ENCODE measurements around the gene IFT25. TPM values are rescaled to one million over a fixed set of nuclear protein-coding genes. Genes with fewer than 3 reads are reported as not detected.

IFT25 gene
- total RNA-seq, 1 experiment from 2014 or later = 42.9 TPM

DNA sequence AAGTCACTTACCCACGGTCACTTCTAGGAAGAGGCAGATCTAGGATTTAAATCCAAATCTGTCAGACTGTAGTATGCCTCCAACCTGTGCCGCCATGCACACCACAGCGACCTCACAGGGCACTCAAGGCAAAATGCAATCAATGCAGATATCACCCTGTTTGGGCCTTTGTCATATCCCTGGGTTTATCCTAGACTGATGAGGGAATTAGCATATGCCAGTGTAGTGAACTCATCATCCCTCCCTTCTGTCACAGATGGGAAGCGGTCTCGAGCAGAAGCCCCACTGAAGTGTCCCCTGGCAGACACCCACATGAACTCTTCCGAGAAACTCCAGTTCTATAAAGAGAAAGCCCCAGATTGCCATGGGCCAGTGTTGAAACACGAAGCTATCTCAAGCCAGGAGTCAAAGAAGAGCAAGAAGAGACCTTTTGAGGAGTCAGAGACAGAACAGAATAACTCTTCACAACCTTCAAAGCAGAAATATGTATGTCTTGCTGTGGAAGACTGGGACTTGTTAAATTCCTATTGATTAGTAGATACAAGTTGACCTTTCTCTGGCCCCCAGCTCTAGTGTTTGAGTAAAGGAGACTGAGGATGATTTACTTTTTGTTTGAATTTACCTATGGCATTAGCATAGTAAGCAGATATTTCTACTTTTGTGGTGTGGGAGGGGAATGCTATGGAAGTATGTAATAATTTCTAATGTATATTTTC, 22.1 kb upstream of the IFT25 start:
- CTCF ChIA-PET = no interaction called here
- in situ Hi-C loops (cut with HindIII; ENCODE audit: low pct_unique_long_range_greater_than_20kb, low sequenced_read_pairs) = no loop called here
- peaks cover 12% of the 10 kb centered on the region for H3K4me1 ChIP-seq (ENCODE audit: control insufficient read depth, insufficient read depth, low read length)
- no peak overlapping the region for H3K4me3 ChIP-seq (ENCODE audit: low read depth in 2 of 2, low read length in 2 of 2)
- POLR2A ChIA-PET = no interaction called here
- intact Hi-C loops (cut with micrococcal nuclease; ENCODE audit: unreplicated experiment) = no loop called here
- peaks cover 19% of the 10 kb centered on the region for H3K36me3 ChIP-seq (ENCODE audit: control insufficient read depth, insufficient read depth, low read length)
- TF ChIP-seq, protein P1, sequence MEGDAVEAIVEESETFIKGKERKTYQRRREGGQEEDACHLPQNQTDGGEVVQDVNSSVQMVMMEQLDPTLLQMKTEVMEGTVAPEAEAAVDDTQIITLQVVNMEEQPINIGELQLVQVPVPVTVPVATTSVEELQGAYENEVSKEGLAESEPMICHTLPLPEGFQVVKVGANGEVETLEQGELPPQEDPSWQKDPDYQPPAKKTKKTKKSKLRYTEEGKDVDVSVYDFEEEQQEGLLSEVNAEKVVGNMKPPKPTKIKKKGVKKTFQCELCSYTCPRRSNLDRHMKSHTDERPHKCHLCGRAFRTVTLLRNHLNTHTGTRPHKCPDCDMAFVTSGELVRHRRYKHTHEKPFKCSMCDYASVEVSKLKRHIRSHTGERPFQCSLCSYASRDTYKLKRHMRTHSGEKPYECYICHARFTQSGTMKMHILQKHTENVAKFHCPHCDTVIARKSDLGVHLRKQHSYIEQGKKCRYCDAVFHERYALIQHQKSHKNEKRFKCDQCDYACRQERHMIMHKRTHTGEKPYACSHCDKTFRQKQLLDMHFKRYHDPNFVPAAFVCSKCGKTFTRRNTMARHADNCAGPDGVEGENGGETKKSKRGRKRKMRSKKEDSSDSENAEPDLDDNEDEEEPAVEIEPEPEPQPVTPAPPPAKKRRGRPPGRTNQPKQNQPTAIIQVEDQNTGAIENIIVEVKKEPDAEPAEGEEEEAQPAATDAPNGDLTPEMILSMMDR (IDR thresholded peaks at IDR 0.05) = 0 out of 2 replicates have a peak, but pooled peaks have one; percentile 26
- no peak for TF ChIP-seq POLR2AphosphoS5 (IDR thresholded peaks at IDR 0.05; ENCODE audit: low read depth, low read length)
- no peak overlapping the region for H3K27ac ChIP-seq (ENCODE audit: low read length)
- H3K9me3 ChIP-seq (ENCODE audit: control insufficient read depth, insufficient read depth, low read depth, low read length) = no peaks in the 10 kb centered on the region
- DNase-seq (ENCODE audit: low read depth, low spot score) (no peak), ATAC-seq (peak; percentile 45; the same call in 1 of the 2 replicates)
- no peaks in the 10 kb centered on the region for H3K27me3 ChIP-seq (ENCODE audit: control insufficient read depth, insufficient read depth, low read length)
- BruUV-seq (replicated peaks) = no TSS peak

DNA sequence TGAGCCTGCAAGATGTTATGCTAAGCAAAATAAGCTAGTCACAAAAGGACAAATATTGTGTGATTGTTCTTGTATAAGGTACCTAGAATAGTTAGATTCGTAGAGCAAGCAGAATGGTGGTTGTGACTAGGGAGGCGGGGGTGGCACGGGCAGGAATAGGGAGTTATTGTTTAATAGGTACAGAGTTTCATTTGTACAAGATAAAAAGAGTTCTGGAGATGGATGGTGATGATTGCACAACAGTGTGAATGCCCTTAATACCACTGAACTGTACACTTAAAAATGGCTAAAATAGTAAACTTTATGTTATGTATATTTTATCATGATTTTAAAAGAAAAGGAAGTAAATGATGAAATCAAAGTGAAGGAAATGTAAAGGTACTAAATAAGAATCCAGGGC, 21.3 kb upstream of the IFT25 start:
- Histone ChIP-seq H3K9me3 (ENCODE audit: control insufficient read depth, insufficient read depth, low read depth, low read length) (no peaks in the 10 kb centered on the region), H3K27me3 (ENCODE audit: control insufficient read depth, insufficient read depth, low read length) (no peaks in the 10 kb centered on the region), H3K36me3 (ENCODE audit: control insufficient read depth, insufficient read depth, low read length) (peaks cover 26% of the 10 kb centered on the region), H3K4me1 (ENCODE audit: control insufficient read depth, insufficient read depth, low read length) (peaks cover 12% of the 10 kb centered on the region), H3K27ac (ENCODE audit: low read length) (no peak overlapping the region), H3K4me3 (ENCODE audit: low read depth in 2 of 2, low read length in 2 of 2) (no peak overlapping the region)
- TSS peak; percentile 51 for BruUV-seq (replicated peaks)
- ChIA-PET POLR2A (no interaction called here), CTCF (no interaction called here)
- DNase-seq (ENCODE audit: low read depth, low spot score) (no peak), ATAC-seq (no peak)
- TF ChIP-seq POLR2AphosphoS5 (IDR thresholded peaks at IDR 0.05; ENCODE audit: low read depth, low read length) (no peak), SIN3A (IDR thresholded peaks at IDR 0.05; ENCODE audit: borderline replicate concordance, insufficient read depth, low read depth, low read length) (no peak), TCF7L2 (IDR thresholded peaks at IDR 0.05; ENCODE audit: low read depth, low read length) (no peak)
- TF ChIP-seq, protein P2, sequence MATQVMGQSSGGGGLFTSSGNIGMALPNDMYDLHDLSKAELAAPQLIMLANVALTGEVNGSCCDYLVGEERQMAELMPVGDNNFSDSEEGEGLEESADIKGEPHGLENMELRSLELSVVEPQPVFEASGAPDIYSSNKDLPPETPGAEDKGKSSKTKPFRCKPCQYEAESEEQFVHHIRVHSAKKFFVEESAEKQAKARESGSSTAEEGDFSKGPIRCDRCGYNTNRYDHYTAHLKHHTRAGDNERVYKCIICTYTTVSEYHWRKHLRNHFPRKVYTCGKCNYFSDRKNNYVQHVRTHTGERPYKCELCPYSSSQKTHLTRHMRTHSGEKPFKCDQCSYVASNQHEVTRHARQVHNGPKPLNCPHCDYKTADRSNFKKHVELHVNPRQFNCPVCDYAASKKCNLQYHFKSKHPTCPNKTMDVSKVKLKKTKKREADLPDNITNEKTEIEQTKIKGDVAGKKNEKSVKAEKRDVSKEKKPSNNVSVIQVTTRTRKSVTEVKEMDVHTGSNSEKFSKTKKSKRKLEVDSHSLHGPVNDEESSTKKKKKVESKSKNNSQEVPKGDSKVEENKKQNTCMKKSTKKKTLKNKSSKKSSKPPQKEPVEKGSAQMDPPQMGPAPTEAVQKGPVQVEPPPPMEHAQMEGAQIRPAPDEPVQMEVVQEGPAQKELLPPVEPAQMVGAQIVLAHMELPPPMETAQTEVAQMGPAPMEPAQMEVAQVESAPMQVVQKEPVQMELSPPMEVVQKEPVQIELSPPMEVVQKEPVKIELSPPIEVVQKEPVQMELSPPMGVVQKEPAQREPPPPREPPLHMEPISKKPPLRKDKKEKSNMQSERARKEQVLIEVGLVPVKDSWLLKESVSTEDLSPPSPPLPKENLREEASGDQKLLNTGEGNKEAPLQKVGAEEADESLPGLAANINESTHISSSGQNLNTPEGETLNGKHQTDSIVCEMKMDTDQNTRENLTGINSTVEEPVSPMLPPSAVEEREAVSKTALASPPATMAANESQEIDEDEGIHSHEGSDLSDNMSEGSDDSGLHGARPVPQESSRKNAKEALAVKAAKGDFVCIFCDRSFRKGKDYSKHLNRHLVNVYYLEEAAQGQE (IDR thresholded peaks at IDR 0.05; ENCODE audit: insufficient read depth in 1 of 2, low read depth in 2 of 2, low read length in 1 of 2) = no peak
- TF ChIP-seq, protein P1 (IDR thresholded peaks at IDR 0.05) = no peak
- in situ Hi-C loops (cut with HindIII; ENCODE audit: low pct_unique_long_range_greater_than_20kb, low sequenced_read_pairs) = no loop called here
- intact Hi-C loops (cut with micrococcal nuclease; ENCODE audit: unreplicated experiment) = no loop called here

Data from Panc1 (cell line).